Keratinocyte (primary cell): ENCODE data around the gene BAIAP3. TPM values are rescaled to one million over a fixed set of nuclear protein-coding genes. Genes with fewer than 3 reads are reported as not detected.

Source experiments
- DNase-seq: peaks from one replicate; pipeline ENCODE4 v3.0.0-alpha.2; 2011; ENCODE audit warnings: low read depth, missing footprints, low spot score
- FAIRE-seq: peaks from 2 replicates; lab custom pipeline; 2011; peaks lifted over from hg19 to GRCh38; lab: Jason Lieb, UNC
- H2AFZ ChIP-seq: 2 replicates; pipeline ENCODE4 v1.6.0; 2012; ENCODE audit warnings: low read length, control low read depth, inconsistent platforms; ENCODE audit not compliant: control insufficient read depth
- H3K27ac ChIP-seq: 2 replicates; pipeline ENCODE4 v1.5.1; 2011; ENCODE audit warnings: low read length; ENCODE audit not compliant: control insufficient read depth, insufficient read depth
- H3K27me3 ChIP-seq: 3 replicates; pipeline ENCODE4 v1.6.0; 2011; ENCODE audit warnings: low read length; ENCODE audit not compliant: control insufficient read depth, insufficient read depth; ENCODE audit errors: extremely low read depth
- H3K36me3 ChIP-seq, 2 experiments: 2 replicates in 1 of 2; 3 replicates in 1 of 2; pipeline ENCODE4 v1.5.1; 2011; ENCODE audit warnings: low read length in 2 of 2, mild to moderate bottlenecking in 1 of 2; ENCODE audit not compliant: control insufficient read depth in 2 of 2, insufficient read depth in 2 of 2; ENCODE audit errors: extremely low read depth in 1 of 2
- H3K4me1 ChIP-seq: 3 replicates; pipeline ENCODE4 v1.5.1; 2011; ENCODE audit warnings: low read length; ENCODE audit not compliant: control insufficient read depth, insufficient read depth; ENCODE audit errors: extremely low read depth
- H3K4me2 ChIP-seq: 3 replicates; pipeline ENCODE4 v1.6.0; 2011; ENCODE audit warnings: low read depth, low read length; ENCODE audit not compliant: control insufficient read depth, insufficient read depth; ENCODE audit errors: extremely low read depth
- H3K4me3 ChIP-seq, 3 experiments: fragments of 200-600 bp in 1 of 3; sonication (generic) in 1 of 3; 2 replicates in 2 of 3; 3 replicates in 1 of 3; pipeline ENCODE4 v1.5.1; 2011 to 2016; ENCODE audit warnings: low read length in 3 of 3, mild to moderate bottlenecking in 3 of 3, control low read depth in 2 of 3, inconsistent platforms in 1 of 3, low read depth in 1 of 3, mixed read lengths in 1 of 3, mixed run types in 1 of 3, moderate library complexity in 1 of 3; ENCODE audit not compliant: control insufficient read depth in 2 of 3, insufficient read depth in 2 of 3; ENCODE audit errors: extremely low read depth in 1 of 3
- H3K79me2 ChIP-seq: 2 replicates; pipeline ENCODE4 v1.6.0; 2012; ENCODE audit warnings: low read length; ENCODE audit not compliant: control insufficient read depth, insufficient read depth
- H3K9ac ChIP-seq: 3 replicates; pipeline ENCODE4 v1.6.0; 2011; ENCODE audit warnings: low read length; ENCODE audit not compliant: control insufficient read depth, insufficient read depth; ENCODE audit errors: extremely low read depth
- H3K9me1 ChIP-seq: 3 replicates; pipeline ENCODE4 v1.6.0; 2011; ENCODE audit warnings: low read length; ENCODE audit not compliant: control insufficient read depth, insufficient read depth; ENCODE audit errors: extremely low read depth
- H3K9me3 ChIP-seq: 2 replicates; pipeline ENCODE4 v1.5.1; 2012; ENCODE audit warnings: low read depth, low read length; ENCODE audit not compliant: control insufficient read depth
- H4K20me1 ChIP-seq: 3 replicates; pipeline ENCODE4 v1.6.0; 2011; ENCODE audit warnings: low read length; ENCODE audit not compliant: control insufficient read depth, insufficient read depth; ENCODE audit errors: extremely low read depth
- CTCF ChIP-seq, 3 experiments: IDR thresholded peaks in 1 of 3; conservative IDR thresholded peaks in 1 of 3; optimal IDR thresholded peaks in 1 of 3; 2 replicates in 2 of 3; 3 replicates in 1 of 3; pipeline versions ENCODE3 to v1.5.1; 2011; ENCODE audit warnings: low read length in 3 of 3, mild to moderate bottlenecking in 3 of 3, moderate library complexity in 2 of 3, control low read depth in 1 of 3, inconsistent platforms in 1 of 3; ENCODE audit not compliant: insufficient read depth in 2 of 3; ENCODE audit errors: extremely low read depth in 1 of 3
- EZH2 ChIP-seq: IDR thresholded peaks from one replicate; pipeline ENCODE4 v1.6.1; 2012; ENCODE audit warnings: inconsistent platforms, mild to moderate bottlenecking, low read length, moderate library complexity
- dilution Hi-C: fragments of 300-500 bp; cut with MboI; formaldehyde crosslinking; loops from one replicate; pipeline ENCODE4 v1.7.0; 2020; ENCODE audit warnings: low sequenced_read_pairs; ENCODE audit not compliant: extremely low pct_ligation_motif_present
- polyA plus RNA-seq, 5 experiments: library from polyadenylated mRNA; depleted of rRNA in 3 of 5; stranded (reverse) in 3 of 5; stranded (forward) in 1 of 5; unstranded in 1 of 5; fragments of >200 nt; gene quantifications; 1 replicate in 1 of 5; 2 replicates in 3 of 5; 3 replicates in 1 of 5; pipeline versions ENCODE4 v1.2.1 to v1.2.3, GENCODE V29; 2011 to 2012; ENCODE audit warnings: missing spikeins in 2 of 5, low read depth in 1 of 5, low replicate concordance in 1 of 5

BAIAP3 gene
- polyA plus RNA-seq, 1 donor (not counting 4 experiments of a cell fraction or from before 2014, with no cell fraction given) = not detected

- no peak for DNase-seq
- FAIRE-seq = no peak
- H3K9me3 ChIP-seq = no peaks in the 10 kb centered on the region
- no peaks in the 10 kb centered on the region for H3K9me1 ChIP-seq
- peaks cover 12 to 24% of the 10 kb centered on the region in 2 experiments for H3K36me3 ChIP-seq
- H3K27me3 ChIP-seq = no peaks in the 10 kb centered on the region
- H3K4me2 ChIP-seq = no peak overlapping the region
- TF ChIP-seq CTCF (optimal IDR thresholded peaks at IDR 0.05 in 1 of 3, IDR thresholded peaks at IDR 0.05 in 1 of 3, conservative IDR thresholded peaks at IDR 0.05 in 1 of 3; ENCODE audit: extremely low read depth in 1 of 3, insufficient read depth in 2 of 3, low read length in 3 of 3) = no peak
- no peak for TF ChIP-seq EZH2
- H3K27ac ChIP-seq = no peak overlapping the region
- H4K20me1 ChIP-seq = no peaks in the 10 kb centered on the region
- H3K4me3 ChIP-seq = no peak overlapping the region
- no peak overlapping the region for H3K9ac ChIP-seq
- H3K79me2 ChIP-seq = peaks cover 11% of the 10 kb centered on the region
- dilution Hi-C loops = no loop called here
- H2AFZ ChIP-seq = no peak overlapping the region
- H3K4me1 ChIP-seq = no peaks in the 10 kb centered on the region
Measured at GRCh38 chr16:1362807-1363206, 29.4 kb downstream of the BAIAP3 start.

GRCh38 chr16:1363501-1364041 is 30.1 kb downstream of the BAIAP3 start:
- H3K36me3 ChIP-seq = peaks cover 12 to 23% of the 10 kb centered on the region in 2 experiments
- H3K9me3 ChIP-seq = no peaks in the 10 kb centered on the region
- H3K9ac ChIP-seq = no peak overlapping the region
- dilution Hi-C loops = no loop called here
- H3K79me2 ChIP-seq = peaks cover 7% of the 10 kb centered on the region
- H4K20me1 ChIP-seq = no peaks in the 10 kb centered on the region
- H3K4me2 ChIP-seq = no peak overlapping the region
- no peaks in the 10 kb centered on the region for H3K9me1 ChIP-seq
- TF ChIP-seq EZH2 (no peak), CTCF (optimal IDR thresholded peaks at IDR 0.05 in 1 of 3, IDR thresholded peaks at IDR 0.05 in 1 of 3, conservative IDR thresholded peaks at IDR 0.05 in 1 of 3; ENCODE audit: extremely low read depth in 1 of 3, insufficient read depth in 2 of 3, low read length in 3 of 3) (peak; percentile 83 to 98 (median 97))
- no peaks in the 10 kb centered on the region for H3K27me3 ChIP-seq
- no peak overlapping the region for H3K27ac ChIP-seq
- H3K4me3 ChIP-seq = no peak overlapping the region
- H3K4me1 ChIP-seq = no peaks in the 10 kb centered on the region
- DNase-seq = no peak
- no peak overlapping the region for H2AFZ ChIP-seq
- no peak for FAIRE-seq
